Activated CD4-positive, alpha-beta T cell treated with anti-CD3 and anti-CD28 coated beads, Interleukin-10, Interleukin-2, amounts not matched to agents 100 ng/mL and 50 ng/mL, durations not matched to agents 16 hours and 8 hours (primary cell): ENCODE measurements around the gene TWIST2.

ENCODE experiments used
- DNase-seq: peaks from one replicate; pipeline ENCODE4 v3.0.0-alpha.2; 2020

TWIST2 gene

DNA sequence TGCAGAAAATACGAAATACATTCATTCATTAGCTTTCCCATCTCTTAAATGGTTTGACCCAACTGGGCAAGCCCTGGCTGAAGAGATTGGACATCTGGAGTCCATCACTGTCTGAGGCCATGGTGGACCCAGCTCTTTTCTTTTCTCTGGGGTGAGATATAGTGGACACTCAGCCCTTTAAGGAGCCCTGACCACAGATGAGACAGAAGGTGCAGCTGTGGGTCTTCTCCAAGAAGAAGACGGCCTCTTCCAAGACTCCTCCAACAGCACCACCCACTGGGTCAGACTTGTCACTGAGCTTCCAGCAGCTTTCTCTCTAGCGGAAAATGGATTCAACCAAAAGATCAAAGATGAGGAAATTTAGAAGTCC lies 27.2 kb downstream of the TWIST2 start:
- DNase-seq = no peak

DNA sequence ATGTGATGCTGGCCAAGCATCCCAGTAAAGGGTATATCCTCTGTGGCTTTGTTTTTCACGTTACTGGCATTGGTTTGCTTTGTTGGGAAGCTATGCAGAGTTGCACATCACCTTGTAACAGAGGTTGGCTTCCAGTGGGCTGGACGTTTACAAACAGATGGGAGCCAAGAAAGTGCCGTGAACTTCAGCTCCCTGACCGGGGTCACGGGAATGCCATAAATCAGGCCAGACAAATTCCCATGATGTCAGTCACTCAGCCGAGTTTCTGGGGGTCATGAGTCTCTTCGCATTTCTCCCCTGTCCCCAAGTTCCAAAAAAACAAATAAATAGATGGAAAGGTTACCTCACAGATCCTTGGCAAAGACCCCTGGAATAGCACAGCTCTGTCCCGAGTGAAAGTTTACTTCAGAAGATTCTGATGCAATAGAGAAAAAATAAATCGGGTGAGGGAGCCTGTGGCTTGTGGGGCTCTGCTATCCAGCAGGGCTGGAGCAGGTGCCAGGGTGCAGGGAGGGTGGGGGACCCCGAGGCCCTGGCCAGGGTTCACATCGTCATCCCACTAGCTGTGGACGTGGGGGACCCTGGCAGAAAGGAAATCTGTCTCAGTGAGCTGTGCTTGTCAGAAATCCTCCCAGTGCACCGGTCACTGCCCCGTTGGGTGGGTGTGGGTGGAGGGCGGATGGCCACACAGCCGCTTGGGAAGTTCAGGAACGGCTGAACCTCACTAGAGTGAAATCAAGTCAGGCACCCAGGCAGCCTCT lies 27.8 kb downstream of the TWIST2 start:
- DNase-seq = no peak

DNA sequence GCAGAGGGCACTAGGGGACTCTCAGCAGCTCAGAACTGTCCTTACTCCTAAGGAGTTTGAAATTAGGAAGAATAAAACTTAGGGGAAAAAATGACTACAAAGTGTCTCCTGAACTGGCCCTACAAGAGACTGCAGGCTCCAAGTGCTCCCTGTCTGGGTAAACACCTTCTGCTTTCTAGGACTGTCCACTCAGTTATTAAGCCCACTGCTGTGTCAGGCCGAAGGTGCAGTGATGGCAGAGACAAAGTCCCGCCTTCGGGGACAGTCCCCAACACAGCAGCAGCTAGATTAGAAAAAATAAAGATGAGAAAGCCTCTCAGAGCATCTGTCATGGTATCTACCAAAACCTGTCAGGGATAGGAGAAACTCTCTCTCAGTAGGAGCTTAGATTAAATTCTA lies 28.3 kb downstream of the TWIST2 start:
- no peak for DNase-seq

DNA sequence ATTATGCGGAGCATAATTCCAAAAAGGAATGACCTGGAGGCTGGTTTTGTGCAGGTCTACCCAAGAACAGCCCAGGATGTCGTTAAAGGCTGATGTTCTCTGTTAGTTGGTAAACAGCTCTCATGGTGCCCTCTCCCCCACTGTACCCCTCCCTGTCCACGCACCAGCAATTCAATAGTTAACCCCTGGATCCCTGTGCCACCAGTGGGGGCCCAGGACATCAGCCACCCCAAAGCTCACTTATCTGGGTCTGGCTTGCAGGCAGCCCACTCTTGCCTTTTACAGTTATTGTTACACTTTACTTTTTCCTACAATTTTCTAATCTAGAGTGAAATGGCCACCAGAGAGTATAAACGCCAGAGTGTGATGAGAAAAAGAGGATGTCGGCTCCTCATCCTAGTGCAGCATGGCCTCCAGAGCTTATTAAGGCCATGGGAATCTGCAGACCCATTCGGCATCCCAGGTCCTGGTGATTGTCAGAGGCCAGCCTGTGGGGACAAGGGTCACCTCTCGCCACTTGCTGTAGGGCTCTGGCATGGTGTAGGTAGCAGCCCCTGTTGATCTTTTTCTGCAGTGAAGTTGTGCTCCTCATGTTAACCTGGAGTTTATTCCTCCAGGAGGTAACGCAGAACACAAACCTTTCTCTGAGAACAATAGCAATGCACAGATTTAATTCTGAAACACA lies 30.3 kb downstream of the TWIST2 start:
- DNase-seq = no peak

DNA sequence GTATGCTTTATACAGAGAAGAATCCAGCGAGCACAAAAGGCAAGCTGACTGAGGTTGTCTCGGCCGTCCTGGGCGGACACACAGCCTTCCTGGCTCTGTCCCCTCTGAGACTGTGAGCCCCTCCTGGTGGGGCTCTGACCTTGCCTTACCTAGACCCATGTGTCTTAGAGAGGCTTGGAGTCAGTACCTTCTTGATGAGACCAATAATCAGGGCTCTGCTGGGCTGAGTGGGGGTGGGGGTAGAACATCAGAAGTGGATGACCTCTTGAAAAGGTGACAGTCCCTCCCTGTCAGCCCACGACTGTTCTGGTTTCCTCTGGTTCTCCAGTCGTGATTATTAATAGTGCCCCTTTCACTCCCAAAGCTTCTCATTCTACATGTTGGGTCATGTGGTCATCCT lies 31.2 kb downstream of the TWIST2 start:
- DNase-seq = no peak

DNA sequence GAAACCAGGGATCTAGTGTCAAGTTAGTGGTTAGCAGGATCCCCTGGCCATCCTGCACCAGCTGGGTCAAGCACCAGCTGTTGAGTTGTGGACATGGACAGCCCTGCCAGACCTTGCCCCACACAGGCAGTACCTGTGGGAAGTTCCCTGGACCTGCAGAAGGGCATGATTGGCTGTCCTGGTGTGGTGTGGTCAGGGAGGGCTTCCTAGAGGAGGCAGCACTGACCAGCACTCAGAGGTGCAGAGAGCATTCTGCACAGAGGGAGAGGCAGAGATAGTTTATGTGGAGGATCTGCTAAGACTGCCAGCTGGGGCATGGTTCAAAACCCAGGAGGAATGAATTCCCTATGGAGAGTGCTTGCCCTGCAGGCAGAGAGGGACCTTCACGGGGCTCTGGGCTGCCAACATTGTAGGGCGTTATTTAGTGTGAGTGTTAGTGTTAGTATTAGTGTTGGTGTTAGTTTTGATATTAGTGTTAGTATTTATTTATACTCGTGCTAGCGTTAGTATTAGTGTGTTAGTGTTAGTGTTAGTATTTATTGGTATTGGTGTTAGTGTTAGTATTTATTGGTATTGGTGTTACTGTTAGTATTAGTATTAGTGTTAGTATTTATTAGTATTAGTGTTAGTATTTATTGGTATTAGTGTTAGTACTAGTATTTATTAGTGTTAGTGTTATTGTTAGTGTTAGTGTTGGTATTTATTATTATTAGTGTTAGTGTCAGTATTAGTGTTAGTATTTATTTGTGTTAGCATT lies 31.9 kb downstream of the TWIST2 start:
- DNase-seq = peak; percentile 27

DNA sequence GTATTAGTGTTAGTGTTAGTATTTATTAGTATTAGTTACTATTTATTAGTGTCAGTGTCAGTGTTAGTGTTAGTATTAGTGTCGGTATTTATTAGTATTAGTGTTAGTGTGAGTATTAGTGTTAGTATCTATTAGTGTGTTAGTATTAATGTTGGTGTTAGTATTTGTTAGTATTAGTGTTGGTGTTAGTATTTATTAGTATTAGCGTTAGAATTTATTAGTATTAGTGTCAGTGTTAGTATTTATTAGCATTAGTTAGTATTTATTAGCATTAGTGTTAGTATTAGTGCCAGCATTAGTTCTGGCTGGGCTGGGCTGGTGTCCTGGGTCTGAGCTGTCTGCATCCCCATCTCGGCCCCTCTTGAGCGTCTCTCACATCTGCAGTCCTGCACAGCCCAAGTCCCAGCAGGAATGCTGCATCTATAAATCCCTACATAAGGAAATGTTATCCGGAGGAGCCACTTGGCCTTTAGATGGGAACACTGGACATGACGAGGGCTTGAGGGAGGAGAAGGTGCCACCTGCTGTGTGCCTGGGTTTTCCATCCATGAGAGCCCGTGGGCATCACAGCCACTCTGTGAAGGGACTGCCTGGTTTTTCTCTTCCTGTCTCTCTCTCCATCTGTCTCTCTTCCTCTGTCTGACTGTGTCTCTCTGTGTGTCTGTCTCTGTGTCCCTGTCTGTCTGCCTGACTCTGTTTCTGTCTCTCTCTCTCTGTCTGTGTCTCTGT lies 33.6 kb downstream of the TWIST2 start:
- peak; percentile 7 for DNase-seq

DNA sequence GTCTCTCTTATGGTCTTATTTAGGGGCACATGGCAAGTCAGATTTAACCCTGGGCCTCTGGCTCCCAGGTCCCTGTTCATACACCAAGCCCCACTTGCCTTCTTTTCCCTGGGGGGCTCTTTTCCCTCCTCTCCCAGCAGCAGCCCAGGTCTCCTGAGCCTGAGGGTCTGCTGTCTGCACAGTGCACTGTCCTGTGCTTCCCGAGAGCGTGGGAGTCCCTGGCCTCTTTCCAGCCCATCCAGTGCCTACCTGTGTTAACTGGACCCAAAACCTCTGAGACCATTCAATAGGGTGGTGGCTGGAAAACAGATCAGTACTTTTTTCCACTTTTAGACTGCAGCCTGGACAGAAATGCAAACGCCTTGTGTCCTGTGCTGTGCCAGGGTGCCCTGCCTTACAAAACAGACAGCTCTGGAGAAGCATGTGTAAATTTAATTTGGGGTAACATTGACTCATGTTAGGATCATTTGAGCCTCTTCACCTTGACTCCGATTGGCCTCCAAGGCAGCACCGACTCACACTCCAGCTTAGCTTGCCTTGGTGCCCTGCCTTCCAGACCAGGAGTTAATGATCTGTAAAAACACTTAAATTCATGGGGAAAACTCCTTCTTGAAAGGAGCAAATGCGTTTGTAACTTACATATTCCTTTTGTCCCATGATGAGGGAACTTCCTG lies 34.3 kb downstream of the TWIST2 start:
- DNase-seq = no peak

DNA sequence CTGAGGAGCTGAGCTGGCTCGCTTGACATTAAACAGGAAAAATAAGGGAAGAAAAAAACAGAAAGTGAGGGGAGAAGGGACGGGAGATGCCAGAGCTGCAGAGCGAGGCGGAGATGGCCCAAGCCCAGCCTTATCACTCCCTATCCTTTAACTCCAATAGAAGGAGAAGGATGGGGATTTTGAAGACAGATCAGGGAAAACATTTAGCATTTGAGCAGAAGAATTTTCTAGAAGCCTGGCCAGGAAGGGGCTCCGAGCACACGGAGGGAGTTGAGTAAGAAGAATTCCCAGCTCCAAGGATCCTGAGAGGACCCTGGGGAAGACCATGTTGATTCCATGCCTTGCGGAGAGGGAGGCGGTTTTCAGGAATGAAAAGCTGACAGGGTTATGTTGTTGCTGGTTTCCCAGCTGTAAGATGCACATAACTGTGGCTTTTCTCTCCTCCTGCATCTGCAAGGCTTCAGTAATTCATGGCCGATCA lies 35.6 kb downstream of the TWIST2 start:
- no peak for DNase-seq

DNA sequence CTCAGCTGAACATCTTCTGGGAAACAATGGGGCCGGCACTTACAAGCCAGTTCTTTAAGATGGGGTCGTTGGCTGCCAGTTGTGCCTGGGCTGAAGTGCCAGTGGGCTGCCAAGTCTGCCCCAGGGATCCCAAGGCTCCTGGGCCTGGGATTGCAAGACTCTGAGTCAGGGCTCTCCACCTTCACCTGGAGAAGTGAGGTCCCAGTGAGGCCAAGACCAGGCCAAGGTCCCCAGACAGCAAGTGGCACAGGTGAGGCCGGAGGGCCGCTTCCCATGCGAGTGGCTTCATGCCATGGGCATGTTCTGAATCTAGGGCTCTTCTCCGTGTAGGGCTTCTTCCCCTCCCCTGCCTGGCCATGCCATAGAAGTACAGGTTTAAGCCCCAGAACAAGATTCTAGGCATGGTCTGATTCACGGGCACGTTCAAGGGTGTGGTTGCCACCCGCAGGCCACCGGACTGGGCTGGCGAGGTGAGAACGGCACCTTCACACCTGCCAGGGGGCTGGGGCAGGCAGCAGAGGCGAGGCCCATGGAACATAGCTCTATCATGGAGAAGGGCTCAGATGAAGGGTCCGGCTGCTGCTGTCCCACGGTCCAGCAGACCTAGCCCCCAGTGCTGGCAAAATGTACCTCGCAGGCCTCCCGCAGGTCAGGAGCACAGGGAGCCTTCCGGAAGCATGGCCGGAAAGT lies 36.4 kb downstream of the TWIST2 start:
- no peak for DNase-seq

DNA sequence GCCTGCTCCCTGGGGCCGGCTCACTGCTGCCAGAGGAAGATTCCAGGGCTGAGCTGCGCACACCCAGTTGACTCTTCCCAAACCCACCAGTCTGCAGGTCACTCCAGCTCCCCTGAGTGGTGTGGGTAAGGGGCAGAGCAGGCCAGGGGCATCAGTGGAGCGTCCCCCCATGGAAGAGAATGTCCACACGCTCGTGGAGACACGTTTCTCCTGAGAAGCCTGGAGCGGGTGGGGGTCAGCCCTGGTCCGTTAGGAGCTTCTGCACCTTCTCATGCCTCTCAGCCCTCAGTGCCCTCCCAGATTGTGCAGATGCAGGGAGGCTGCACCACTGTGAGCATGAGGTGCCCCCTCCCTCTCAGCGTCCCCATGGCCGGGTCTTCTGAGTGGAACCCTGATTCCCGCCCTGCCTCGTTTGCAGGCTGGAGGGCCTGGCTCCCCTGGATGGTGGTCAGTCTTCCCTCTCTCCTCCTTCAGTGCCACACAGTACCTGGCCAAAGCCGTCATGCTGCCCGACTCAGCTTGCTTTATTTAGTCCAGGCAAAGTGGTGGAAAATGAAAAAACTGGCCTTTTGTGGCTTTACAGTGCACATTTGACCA lies 37.0 kb downstream of the TWIST2 start:
- no peak for DNase-seq

DNA sequence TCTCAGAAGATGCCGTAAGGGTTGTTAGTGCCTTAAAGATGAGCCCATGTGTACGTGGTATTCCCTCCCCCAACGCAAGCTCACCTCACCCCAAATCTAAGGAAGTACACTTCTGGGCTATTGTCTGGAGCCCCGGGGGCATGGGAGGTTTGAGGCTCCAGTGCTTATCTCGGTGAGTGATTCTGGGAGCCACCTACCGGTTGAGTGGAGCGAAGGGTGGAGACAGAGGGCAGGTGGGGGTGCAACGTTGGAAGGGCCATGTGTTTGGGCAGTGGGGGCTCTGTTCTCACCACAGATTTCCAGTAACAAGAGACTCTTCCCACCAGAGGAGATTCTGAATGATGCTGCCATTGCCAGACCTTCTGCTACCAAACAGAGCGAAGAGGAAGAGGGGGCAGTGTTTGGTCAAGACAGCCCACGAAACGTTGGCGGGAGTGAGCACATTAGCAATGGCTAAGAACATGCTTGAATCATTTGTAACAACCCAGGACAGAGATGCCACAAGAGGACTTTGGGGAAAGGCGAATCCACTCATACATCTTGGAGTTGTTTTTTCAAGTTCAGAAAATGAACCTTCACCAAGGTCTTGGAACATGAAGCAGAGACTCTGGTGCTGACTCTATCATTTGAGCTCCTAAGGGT lies 38.7 kb downstream of the TWIST2 start:
- no peak for DNase-seq

DNA sequence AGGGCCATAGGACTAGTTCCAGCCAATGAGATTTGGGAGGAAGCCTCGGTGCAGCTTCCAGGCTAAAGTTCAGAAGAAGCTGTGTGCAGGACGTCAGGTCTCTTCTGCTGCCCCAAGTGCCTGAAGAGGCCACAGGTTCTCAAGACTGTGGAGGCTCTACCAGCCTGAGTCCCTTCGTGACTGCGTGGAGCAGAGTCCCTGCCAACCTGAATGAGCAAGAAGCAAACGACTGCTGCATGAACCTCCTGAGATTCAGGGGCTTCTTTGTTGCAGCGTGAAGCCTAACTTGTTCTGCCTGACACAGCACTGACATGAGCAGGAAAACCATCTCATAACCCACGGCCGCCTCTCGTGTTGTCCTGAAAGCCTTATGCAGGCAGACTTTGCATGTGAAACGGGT lies 39.7 kb downstream of the TWIST2 start:
- DNase-seq = no peak

DNA sequence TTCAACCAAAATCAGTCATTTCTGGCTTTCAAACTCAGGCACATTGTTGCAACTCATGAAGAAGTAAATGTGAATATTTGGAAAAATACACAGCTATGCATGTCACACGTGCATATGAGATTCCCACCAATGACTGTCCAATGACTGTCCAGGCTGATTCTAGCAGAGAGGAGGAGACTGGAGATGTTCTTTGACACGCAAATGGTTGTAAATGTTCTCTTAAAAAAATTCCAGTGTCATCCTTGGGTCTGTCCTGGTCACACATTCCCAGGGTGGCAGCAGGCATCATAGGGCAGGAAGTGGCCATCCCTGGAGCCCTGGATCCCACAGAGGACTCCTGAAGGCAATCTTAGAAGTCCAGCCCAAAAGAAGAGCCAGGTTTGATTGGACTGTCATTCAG lies 40.9 kb downstream of the TWIST2 start:
- DNase-seq = no peak

DNA sequence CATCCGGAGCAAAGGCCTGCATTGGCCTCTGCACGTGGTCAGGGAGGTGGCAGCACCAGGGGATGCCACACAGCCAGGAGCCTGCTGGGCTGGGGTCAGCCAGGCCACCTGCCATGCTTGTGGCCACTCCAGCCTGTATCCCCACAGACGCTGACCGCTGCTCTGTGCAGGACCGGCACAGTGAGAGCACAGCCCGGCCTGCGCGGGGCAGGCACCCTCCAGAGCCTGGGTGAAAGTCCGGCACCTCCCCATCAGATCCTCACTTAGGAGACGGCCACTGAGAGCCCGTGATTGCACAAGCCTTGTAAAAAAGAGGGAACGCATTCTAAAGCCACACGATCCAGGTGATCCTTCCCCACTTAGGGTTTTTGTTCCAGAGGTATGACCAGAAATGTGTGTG lies 42.2 kb downstream of the TWIST2 start:
- no peak for DNase-seq

DNA sequence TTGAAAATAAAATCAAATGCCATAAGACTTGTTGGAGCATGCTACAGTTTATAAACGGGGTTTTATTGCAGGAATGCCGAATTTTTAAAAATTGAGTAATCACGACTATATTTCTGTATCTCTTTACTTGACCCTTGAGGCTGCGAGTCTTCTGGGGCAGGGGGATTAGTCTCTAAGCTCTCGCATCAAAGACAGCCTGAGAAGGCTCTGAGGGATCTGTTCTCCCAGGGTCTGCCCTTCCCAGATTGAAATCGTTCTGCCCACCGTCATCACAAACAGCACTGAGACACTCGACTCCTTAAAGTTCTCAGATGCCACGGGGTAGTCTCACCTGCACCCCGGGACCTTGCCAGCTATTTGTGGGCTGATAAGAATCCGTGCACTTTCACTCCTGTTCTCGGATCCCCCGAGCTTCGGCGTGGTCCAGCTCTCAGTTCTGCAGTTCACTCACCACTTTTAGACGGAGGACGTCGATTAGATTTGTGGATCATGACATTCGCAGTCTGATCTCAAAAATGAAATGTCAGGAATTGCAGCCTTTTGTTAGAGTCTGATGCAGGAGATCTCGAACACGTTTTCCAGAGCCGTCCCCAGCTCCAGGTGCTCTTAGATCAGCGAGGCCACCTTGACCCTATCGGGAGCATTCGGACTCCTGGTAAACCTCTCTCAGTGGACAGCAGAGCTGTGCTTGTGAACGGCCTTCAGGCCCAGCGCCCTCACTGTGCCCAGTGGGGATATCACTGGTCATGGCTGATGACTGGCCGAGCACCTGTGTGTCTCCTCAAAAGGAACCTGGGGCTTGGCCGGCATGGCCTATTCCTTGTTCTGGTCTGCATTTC lies 43.0 kb downstream of the TWIST2 start:
- no peak for DNase-seq

DNA sequence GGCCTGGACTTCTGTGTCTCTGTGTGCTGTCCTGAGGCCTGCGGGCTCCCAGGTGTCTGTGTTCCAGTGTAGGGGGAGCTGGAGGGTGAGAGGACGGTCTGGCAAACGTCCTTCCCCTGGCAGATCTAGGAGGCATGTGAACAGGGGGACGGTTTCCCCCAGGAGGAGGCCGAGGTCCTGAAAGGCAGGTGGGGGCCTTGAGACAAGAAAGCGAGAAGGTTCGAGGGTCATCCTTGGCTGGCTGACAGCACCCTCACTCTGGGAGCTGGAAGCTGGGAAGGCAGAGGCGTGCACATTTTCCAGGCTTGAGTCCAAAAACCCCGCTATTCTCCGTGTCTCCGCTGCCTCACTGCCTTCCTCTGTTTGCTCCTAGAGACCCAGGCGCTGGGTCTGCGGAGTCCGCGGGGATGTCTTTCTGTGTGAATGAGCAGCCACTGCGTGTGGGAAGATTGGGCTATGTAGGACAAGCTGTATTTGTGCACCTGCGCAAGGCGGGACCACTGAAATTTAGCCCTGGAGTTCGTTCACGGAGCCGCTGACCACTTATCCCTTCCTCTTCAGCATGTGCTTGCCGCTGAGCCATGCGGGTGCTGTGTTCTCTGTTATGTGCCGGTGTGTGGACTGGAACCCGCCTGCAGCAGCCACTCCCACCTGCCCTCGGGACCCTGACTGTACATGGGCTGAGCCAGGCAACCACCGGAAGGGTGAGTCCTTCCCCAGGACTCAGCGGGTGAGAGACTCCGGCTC lies 43.7 kb downstream of the TWIST2 start:
- no peak for DNase-seq

DNA sequence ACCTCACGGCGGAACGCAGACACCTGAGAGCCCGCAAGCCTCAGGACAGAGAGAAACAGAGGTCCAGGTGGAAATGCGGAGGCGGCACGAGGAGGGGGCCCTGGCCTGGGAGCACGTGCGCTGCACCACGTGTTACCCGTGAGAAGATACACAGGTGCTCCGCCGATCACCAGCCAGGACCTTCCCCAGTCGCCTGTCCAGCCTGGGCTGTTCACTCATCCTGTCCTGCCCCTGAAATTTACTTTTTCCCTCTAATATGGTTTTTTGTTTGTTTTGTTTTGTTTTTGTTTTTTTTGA lies 44.3 kb downstream of the TWIST2 start:
- no peak for DNase-seq

DNA sequence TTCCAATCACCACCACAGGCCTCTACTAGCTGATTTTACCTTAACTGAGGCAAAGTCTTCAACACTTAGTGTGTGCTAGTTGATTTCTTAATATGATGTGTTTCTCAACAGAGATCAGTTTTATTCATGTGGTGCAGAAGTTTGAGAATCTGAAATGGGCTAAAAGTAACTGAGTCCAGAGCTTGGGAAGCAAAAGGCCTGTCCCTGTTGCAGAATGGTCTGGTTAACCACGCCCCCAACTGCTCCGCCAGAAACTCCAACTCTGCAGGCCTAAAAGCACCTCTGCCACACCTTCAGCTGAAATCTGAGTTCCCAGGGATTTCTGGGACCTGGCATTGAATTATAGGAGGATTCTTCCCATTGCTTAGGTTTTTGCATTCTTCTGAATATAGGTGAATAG lies 44.9 kb downstream of the TWIST2 start:
- no peak for DNase-seq
